Endothelial cell (in vitro differentiated cells): ENCODE results near the gene ID1. TPM values are rescaled to one million over a fixed set of nuclear protein-coding genes. Genes with fewer than 3 reads are reported as not detected.
"Not testable (repeated sequence)": the region's sequence is repeated elsewhere in the genome, so short reads cannot be mapped to it uniquely, and the experiment has no call there.

Experiments
- DNase-seq: peaks from one replicate; pipeline ENCODE4 v3.0.0; 2021; ENCODE audit warnings: low spot score
- H3K27ac Mint-ChIP-seq: one replicate; pipeline ENCODE4 v1.8.0; 2021; ENCODE audit warnings: mixed read lengths, inconsistent platforms; ENCODE audit not compliant: unreplicated experiment
- H3K27me3 Mint-ChIP-seq: one replicate; pipeline ENCODE4 v1.8.0; 2021; ENCODE audit warnings: mild to moderate bottlenecking, moderate library complexity, mixed read lengths, inconsistent platforms; ENCODE audit not compliant: unreplicated experiment
- H3K36me3 Mint-ChIP-seq: one replicate; pipeline ENCODE4 v1.8.0; 2021; ENCODE audit warnings: mild to moderate bottlenecking, low read depth, mixed read lengths, inconsistent platforms; ENCODE audit not compliant: unreplicated experiment
- H3K4me1 Mint-ChIP-seq: one replicate; pipeline ENCODE4 v1.8.0; 2021; ENCODE audit warnings: mild to moderate bottlenecking, mixed read lengths, inconsistent platforms; ENCODE audit not compliant: unreplicated experiment
- H3K4me3 Mint-ChIP-seq: one replicate; pipeline ENCODE4 v1.8.0; 2021; ENCODE audit warnings: mild to moderate bottlenecking, mixed read lengths, inconsistent platforms; ENCODE audit not compliant: unreplicated experiment
- H3K9me3 Mint-ChIP-seq: one replicate; pipeline ENCODE4 v1.8.0; 2021; ENCODE audit warnings: mixed read lengths, inconsistent platforms; ENCODE audit not compliant: unreplicated experiment
- CTCF ChIP-seq: fragments of 200-600 bp; sonication (generic); IDR thresholded peaks from one replicate; pipeline ENCODE4 v1.5.0; 2021; ENCODE audit warnings: antibody characterized with exemption; ENCODE audit not compliant: unreplicated experiment
- total RNA-seq: library from RNA; stranded (reverse); fragmentation: NEBNext Ultra II Directional; extraction: Animal tissue kit (Norgen Biotek cat#: 25700); gene quantifications from one replicate; pipeline ENCODE4 v1.2.1, GENCODE V29; 2021; ENCODE audit not compliant: unreplicated experiment

The ID1 gene
- total RNA-seq, 1 donor from 2014 or later = 85.2 TPM

GRCh38 chr20:31606804-31607639 is 1.9 kb downstream of the ID1 start:
- no peaks in the 10 kb centered on the region for H3K9me3 Mint-ChIP-seq
- no peaks in the 10 kb centered on the region for H3K36me3 Mint-ChIP-seq
- H3K4me1 Mint-ChIP-seq = peaks cover 46% of the 10 kb centered on the region
- H3K4me3 Mint-ChIP-seq = peak overlapping the region; percentile 97
- no peak for TF ChIP-seq CTCF
- peaks cover 22% of the 10 kb centered on the region for H3K27me3 Mint-ChIP-seq
- H3K27ac Mint-ChIP-seq = peak overlapping the region; percentile 64
- DNase-seq = no peak

GRCh38 chr20:31607640-31608250 is 2.7 kb downstream of the ID1 start:
- no peak for TF ChIP-seq CTCF
- peak overlapping the region; percentile 97 for H3K4me3 Mint-ChIP-seq
- peaks cover 18% of the 10 kb centered on the region for H3K27me3 Mint-ChIP-seq
- DNase-seq = no peak
- no peaks in the 10 kb centered on the region for H3K36me3 Mint-ChIP-seq
- peak overlapping the region; percentile 64 for H3K27ac Mint-ChIP-seq
- H3K4me1 Mint-ChIP-seq = peaks cover 42% of the 10 kb centered on the region
- no peaks in the 10 kb centered on the region for H3K9me3 Mint-ChIP-seq

- Mint-ChIP-seq H3K4me3 (no peak overlapping the region), H3K4me1 (peaks cover 40% of the 10 kb centered on the region), H3K36me3 (no peaks in the 10 kb centered on the region), H3K27me3 (peaks cover 18% of the 10 kb centered on the region), H3K27ac (peak overlapping the region; percentile 52), H3K9me3 (no peaks in the 10 kb centered on the region)
- no peak for TF ChIP-seq CTCF
- peak; percentile 37 for DNase-seq
These were observed 3.3 kb downstream of the ID1 start for GRCh38 chr20:31608251-31608945.

GRCh38 chr20:31612271-31612640 is 7.2 kb downstream of the ID1 start:
- not testable (repeated sequence) for H3K36me3 Mint-ChIP-seq, DNase-seq, H3K27me3 Mint-ChIP-seq, H3K4me3 Mint-ChIP-seq, H3K27ac Mint-ChIP-seq, H3K9me3 Mint-ChIP-seq
- H3K4me1 Mint-ChIP-seq = peaks cover 21% of the 10 kb centered on the region

- H3K36me3 Mint-ChIP-seq = no peaks in the 10 kb centered on the region
- peaks cover 12% of the 10 kb centered on the region for H3K4me1 Mint-ChIP-seq
- DNase-seq = no peak
- no peaks in the 10 kb centered on the region for H3K9me3 Mint-ChIP-seq
- H3K27ac Mint-ChIP-seq = no peak overlapping the region
- H3K27me3 Mint-ChIP-seq = peaks cover 5% of the 10 kb centered on the region
- TF ChIP-seq CTCF = no peak
- H3K4me3 Mint-ChIP-seq = no peak overlapping the region
These were observed 10.3 kb downstream of the ID1 start for GRCh38 chr20:31615416-31615815.
